WTC11 (cell line): ENCODE results near the gene IRX5. TPM values are rescaled to one million over a fixed set of nuclear protein-coding genes. Genes with fewer than 3 reads are reported as not detected.

ENCODE experiments used
- ATAC-seq: fragments of 200-7000 bp; cut with Tn5 transposase; 2 replicates; pipeline ENCODE4 v1.10.0; 2021; ENCODE audit warnings: mild to moderate bottlenecking, moderate library complexity
- CTCF ChIA-PET: fragments of 300-600 bp; sonication (Branson Sonifier 250); formaldehyde crosslinking; loops from one replicate; lab custom pipeline; 2021; ENCODE audit warnings: antibody characterized with exemption; lab: Charles Lee
- POLR2A ChIA-PET: fragments of 350-600 bp; sonication (Branson Sonifier 250); formaldehyde crosslinking; loops from one replicate; lab custom pipeline; 2021; ENCODE audit warnings: antibody characterized with exemption; lab: Charles Lee
- DNase-seq: peaks from one replicate; pipeline ENCODE4 v3.0.0; 2021; ENCODE audit warnings: low spot score
- H3K27ac Mint-ChIP-seq: 2 replicates; pipeline ENCODE4 v1.8.0; 2021; ENCODE audit warnings: mixed read lengths
- H3K27me3 Mint-ChIP-seq: 2 replicates; pipeline ENCODE4 v1.8.0; 2021; ENCODE audit warnings: low read depth, mild to moderate bottlenecking, moderate library complexity, mixed read lengths
- H3K36me3 Mint-ChIP-seq: 2 replicates; pipeline ENCODE4 v1.8.0; 2021; ENCODE audit warnings: mixed read lengths
- H3K4me1 Mint-ChIP-seq: 2 replicates; pipeline ENCODE4 v1.8.0; 2022; ENCODE audit warnings: mixed read lengths
- H3K4me3 Mint-ChIP-seq: 2 replicates; pipeline ENCODE4 v1.8.0; 2021; ENCODE audit warnings: mild to moderate bottlenecking, moderate library complexity, mixed read lengths
- H3K9me3 Mint-ChIP-seq: 2 replicates; pipeline ENCODE4 v1.8.0; 2021; ENCODE audit warnings: mixed read lengths
- CREM ChIP-seq: sonication (generic); formaldehyde crosslinking; IDR thresholded peaks from 2 replicates; pipeline ENCODE4 v1.8.1; 2022; ENCODE audit warnings: mild to moderate bottlenecking, missing genetic modification reagents, moderate library complexity
- ETV6 ChIP-seq: sonication (generic); formaldehyde crosslinking; IDR thresholded peaks from 2 replicates; pipeline ENCODE4 v1.8.1; 2022; ENCODE audit warnings: mild to moderate bottlenecking, missing genetic modification reagents
- FOXJ3 ChIP-seq: sonication (generic); formaldehyde crosslinking; IDR thresholded peaks from 2 replicates; pipeline ENCODE4 v1.9.0; 2021; ENCODE audit warnings: missing genetic modification reagents, mild to moderate bottlenecking, borderline replicate concordance
- GABPB1 ChIP-seq: sonication (generic); formaldehyde crosslinking; IDR thresholded peaks from 2 replicates; pipeline ENCODE4 v1.8.1; 2023; ENCODE audit warnings: mild to moderate bottlenecking, missing genetic modification reagents
- NFATC4 ChIP-seq: fragments of 250-450 bp; sonication (Bioruptor Pico); IDR thresholded peaks from 2 replicates; pipeline ENCODE4 v1.9.0; 2021; ENCODE audit warnings: mild to moderate bottlenecking
- NR3C1 ChIP-seq: sonication (generic); formaldehyde crosslinking; conservative IDR thresholded peaks from 2 replicates; pipeline ENCODE4 v1.8.1; 2023; ENCODE audit warnings: low read depth, mild to moderate bottlenecking, missing genetic modification reagents
- SOX15 ChIP-seq: fragments of 250-450 bp; sonication (Bioruptor Pico); IDR thresholded peaks from 2 replicates; pipeline ENCODE4 v1.9.0; 2021; ENCODE audit warnings: mild to moderate bottlenecking
- ZNF121 ChIP-seq: sonication (generic); formaldehyde crosslinking; IDR thresholded peaks from 2 replicates; pipeline ENCODE4 v1.8.0; 2023; ENCODE audit warnings: missing genetic modification reagents
- ZNF138 ChIP-seq: sonication (generic); formaldehyde crosslinking; conservative IDR thresholded peaks from 2 replicates; pipeline ENCODE4 v1.8.1; 2022; ENCODE audit warnings: mild to moderate bottlenecking, moderate library complexity, missing genetic modification reagents
- ZNF232 ChIP-seq: sonication (generic); formaldehyde crosslinking; IDR thresholded peaks from 2 replicates; pipeline ENCODE4 v1.8.0; 2022; ENCODE audit warnings: mild to moderate bottlenecking, missing genetic modification reagents
- ZNF671 ChIP-seq: fragments of 250-450 bp; sonication (Bioruptor Pico); IDR thresholded peaks from 2 replicates; pipeline ENCODE4 v1.8.0; 2021; ENCODE audit warnings: mild to moderate bottlenecking
- total RNA-seq: library from RNA; stranded (reverse); gene quantifications from 3 replicates; pipeline ENCODE4 v1.2.3, GENCODE V29; 2021
- TF ChIP-seq, protein P1 (sequence below): sonication (generic); formaldehyde crosslinking; IDR thresholded peaks from 2 replicates; pipeline ENCODE4 v1.8.1; 2023; ENCODE audit warnings: mild to moderate bottlenecking, missing genetic modification reagents, moderate library complexity
- TF ChIP-seq, protein P2 (sequence below): sonication (generic); formaldehyde crosslinking; IDR thresholded peaks from 2 replicates; pipeline ENCODE4 v1.8.1; 2022; ENCODE audit warnings: missing genetic modification reagents, borderline replicate concordance
- TF ChIP-seq, protein P3 (sequence below): sonication (generic); formaldehyde crosslinking; conservative IDR thresholded peaks from 2 replicates; pipeline ENCODE4 v1.8.1; 2022; ENCODE audit warnings: mild to moderate bottlenecking, missing genetic modification reagents
- TF ChIP-seq, protein P4 (sequence below): fragments of 250-450 bp; sonication (Bioruptor Pico); IDR thresholded peaks from 2 replicates; pipeline ENCODE4 v1.9.0; 2021; ENCODE audit warnings: mild to moderate bottlenecking
- TF ChIP-seq, protein P5 (sequence below): fragments of 200-600 bp; IDR thresholded peaks from 2 replicates; pipeline ENCODE4 v1.8.0; 2022; ENCODE audit warnings: antibody characterized with exemption
- TF ChIP-seq, protein P6 (sequence below): sonication (generic); formaldehyde crosslinking; conservative IDR thresholded peaks from 2 replicates; pipeline ENCODE4 v1.8.1; 2023; ENCODE audit warnings: mild to moderate bottlenecking, low read depth, missing genetic modification reagents, moderate library complexity
- TF ChIP-seq, protein P7 (sequence below): sonication (generic); formaldehyde crosslinking; IDR thresholded peaks from 2 replicates; pipeline ENCODE4 v1.8.0; 2023; ENCODE audit warnings: missing genetic modification reagents
- TF ChIP-seq, protein P8 (sequence below): sonication (generic); formaldehyde crosslinking; IDR thresholded peaks from 2 replicates; pipeline ENCODE4 v1.8.0; 2022; ENCODE audit warnings: missing genetic modification reagents

IRX5 gene
- total RNA-seq, 1 experiment from 2014 or later = 0.35 TPM

DNA sequence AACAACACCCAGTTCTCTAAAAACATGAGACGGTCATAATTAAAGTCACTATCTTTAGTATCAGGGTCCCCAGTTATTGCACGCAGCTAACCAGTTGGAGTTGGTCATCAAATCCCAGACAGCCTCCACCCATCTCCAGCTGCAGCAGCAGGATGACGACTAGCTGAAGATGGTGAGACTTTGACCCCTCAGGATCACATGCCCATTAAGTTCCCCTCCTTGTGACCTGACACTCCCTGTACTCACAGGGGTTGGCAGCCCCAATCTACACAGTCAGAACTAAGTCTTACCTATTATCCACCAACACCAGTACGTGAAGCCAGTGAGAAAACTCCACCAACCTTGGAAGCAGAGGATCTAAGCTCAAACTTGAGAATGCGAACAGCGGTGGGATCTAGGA is 37.7 kb upstream of the IRX5 start:
- ATAC-seq (no peak), DNase-seq (no peak)
- TF ChIP-seq ZNF121 (no peak), ZNF232 (CRISPR knock-in tag) (no peak), GABPB1 (no peak), NR3C1 (CRISPR knock-in tag) (no peak), NFATC4 (no peak)
- TF ChIP-seq, protein P1, sequence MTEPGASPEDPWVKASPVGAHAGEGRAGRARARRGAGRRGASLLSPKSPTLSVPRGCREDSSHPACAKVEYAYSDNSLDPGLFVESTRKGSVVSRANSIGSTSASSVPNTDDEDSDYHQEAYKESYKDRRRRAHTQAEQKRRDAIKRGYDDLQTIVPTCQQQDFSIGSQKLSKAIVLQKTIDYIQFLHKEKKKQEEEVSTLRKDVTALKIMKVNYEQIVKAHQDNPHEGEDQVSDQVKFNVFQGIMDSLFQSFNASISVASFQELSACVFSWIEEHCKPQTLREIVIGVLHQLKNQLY = no peak
- TF ChIP-seq, protein P2, sequence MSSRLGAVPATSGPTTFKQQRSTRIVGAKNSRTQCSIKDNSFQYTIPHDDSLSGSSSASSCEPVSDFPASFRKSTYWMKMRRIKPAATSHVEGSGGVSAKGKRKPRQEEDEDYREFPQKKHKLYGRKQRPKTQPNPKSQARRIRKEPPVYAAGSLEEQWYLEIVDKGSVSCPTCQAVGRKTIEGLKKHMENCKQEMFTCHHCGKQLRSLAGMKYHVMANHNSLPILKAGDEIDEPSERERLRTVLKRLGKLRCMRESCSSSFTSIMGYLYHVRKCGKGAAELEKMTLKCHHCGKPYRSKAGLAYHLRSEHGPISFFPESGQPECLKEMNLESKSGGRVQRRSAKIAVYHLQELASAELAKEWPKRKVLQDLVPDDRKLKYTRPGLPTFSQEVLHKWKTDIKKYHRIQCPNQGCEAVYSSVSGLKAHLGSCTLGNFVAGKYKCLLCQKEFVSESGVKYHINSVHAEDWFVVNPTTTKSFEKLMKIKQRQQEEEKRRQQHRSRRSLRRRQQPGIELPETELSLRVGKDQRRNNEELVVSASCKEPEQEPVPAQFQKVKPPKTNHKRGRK = no peak
- TF ChIP-seq, protein P3, sequence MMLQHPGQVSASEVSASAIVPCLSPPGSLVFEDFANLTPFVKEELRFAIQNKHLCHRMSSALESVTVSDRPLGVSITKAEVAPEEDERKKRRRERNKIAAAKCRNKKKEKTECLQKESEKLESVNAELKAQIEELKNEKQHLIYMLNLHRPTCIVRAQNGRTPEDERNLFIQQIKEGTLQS (CRISPR knock-in tag) = no peak
- ChIA-PET CTCF (no interaction called here), POLR2A (no interaction called here)
- Mint-ChIP-seq H3K9me3 (peaks cover 4% of the 10 kb centered on the region; the same call in 1 of the 2 replicates), H3K27me3 (no peaks in the 10 kb centered on the region), H3K4me1 (no peaks in the 10 kb centered on the region), H3K36me3 (no peaks in the 10 kb centered on the region), H3K4me3 (no peak overlapping the region), H3K27ac (no peak overlapping the region)

DNA sequence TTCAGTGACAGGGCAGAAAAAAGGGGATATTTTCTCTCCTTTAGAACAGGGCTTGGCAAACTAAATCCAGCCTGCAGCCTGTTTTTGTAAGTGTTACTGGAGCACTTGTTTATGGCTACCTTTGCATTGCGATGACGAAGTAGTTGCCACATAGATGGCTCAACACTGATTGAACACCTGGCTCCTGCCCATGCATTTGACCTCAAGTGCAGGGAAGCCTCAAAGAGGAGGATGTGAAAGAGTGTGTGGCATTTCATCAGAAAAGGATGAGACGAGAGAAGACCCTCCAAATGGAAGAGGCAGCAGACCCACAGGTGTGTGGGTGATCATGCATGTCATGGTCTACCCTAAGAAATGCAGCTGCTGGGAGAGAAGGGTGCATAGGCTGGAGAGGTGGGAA is 32.7 kb upstream of the IRX5 start:
- TF ChIP-seq, protein P4, sequence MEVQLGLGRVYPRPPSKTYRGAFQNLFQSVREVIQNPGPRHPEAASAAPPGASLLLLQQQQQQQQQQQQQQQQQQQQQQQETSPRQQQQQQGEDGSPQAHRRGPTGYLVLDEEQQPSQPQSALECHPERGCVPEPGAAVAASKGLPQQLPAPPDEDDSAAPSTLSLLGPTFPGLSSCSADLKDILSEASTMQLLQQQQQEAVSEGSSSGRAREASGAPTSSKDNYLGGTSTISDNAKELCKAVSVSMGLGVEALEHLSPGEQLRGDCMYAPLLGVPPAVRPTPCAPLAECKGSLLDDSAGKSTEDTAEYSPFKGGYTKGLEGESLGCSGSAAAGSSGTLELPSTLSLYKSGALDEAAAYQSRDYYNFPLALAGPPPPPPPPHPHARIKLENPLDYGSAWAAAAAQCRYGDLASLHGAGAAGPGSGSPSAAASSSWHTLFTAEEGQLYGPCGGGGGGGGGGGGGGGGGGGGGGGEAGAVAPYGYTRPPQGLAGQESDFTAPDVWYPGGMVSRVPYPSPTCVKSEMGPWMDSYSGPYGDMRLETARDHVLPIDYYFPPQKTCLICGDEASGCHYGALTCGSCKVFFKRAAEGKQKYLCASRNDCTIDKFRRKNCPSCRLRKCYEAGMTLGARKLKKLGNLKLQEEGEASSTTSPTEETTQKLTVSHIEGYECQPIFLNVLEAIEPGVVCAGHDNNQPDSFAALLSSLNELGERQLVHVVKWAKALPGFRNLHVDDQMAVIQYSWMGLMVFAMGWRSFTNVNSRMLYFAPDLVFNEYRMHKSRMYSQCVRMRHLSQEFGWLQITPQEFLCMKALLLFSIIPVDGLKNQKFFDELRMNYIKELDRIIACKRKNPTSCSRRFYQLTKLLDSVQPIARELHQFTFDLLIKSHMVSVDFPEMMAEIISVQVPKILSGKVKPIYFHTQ (CRISPR knock-in tag) = no peak
- no peak for TF ChIP-seq FOXJ3 (CRISPR knock-in tag)
- no peak for TF ChIP-seq ZNF671
- TF ChIP-seq ZNF138 = no peak
- no peak for TF ChIP-seq SOX15 (CRISPR knock-in tag)
- TF ChIP-seq, protein P5, sequence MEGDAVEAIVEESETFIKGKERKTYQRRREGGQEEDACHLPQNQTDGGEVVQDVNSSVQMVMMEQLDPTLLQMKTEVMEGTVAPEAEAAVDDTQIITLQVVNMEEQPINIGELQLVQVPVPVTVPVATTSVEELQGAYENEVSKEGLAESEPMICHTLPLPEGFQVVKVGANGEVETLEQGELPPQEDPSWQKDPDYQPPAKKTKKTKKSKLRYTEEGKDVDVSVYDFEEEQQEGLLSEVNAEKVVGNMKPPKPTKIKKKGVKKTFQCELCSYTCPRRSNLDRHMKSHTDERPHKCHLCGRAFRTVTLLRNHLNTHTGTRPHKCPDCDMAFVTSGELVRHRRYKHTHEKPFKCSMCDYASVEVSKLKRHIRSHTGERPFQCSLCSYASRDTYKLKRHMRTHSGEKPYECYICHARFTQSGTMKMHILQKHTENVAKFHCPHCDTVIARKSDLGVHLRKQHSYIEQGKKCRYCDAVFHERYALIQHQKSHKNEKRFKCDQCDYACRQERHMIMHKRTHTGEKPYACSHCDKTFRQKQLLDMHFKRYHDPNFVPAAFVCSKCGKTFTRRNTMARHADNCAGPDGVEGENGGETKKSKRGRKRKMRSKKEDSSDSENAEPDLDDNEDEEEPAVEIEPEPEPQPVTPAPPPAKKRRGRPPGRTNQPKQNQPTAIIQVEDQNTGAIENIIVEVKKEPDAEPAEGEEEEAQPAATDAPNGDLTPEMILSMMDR = no peak
- POLR2A ChIA-PET = no interaction called here
- H3K27me3 Mint-ChIP-seq = no peaks in the 10 kb centered on the region
- no peak for DNase-seq
- peaks cover 7% of the 10 kb centered on the region for H3K9me3 Mint-ChIP-seq
- no peaks in the 10 kb centered on the region for H3K36me3 Mint-ChIP-seq
- no peaks in the 10 kb centered on the region for H3K4me1 Mint-ChIP-seq
- ATAC-seq = no peak
- CTCF ChIA-PET = interaction anchor here (0.5 kb wide), 1 partner anchor 60 kb away, joined by 5 read pairs; no protein-coding TSS in a partner anchor
- no peak overlapping the region for H3K27ac Mint-ChIP-seq
- no peak overlapping the region for H3K4me3 Mint-ChIP-seq

DNA sequence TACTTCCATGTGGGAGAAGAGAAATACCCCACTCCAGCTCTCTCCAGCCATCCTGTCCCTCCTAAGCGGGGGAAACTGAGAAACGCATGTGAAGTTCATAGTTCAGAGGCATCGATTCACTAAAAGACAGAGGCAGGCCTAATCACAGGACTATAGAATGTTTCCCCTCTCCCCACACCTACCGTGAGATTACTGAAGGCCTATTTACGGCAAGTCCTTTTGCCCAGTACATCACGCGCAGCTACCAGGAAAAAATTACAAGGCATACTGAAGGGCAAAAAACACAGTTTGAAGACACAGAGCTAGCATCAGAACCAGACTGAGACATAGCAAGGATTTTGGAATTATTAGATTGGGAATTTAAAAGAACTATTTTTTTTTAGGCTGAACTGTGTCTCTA is 29.1 kb upstream of the IRX5 start:
- H3K4me1 Mint-ChIP-seq = no peaks in the 10 kb centered on the region
- ATAC-seq (no peak), DNase-seq (no peak)
- H3K27ac Mint-ChIP-seq = no peak overlapping the region
- TF ChIP-seq, protein P6, sequence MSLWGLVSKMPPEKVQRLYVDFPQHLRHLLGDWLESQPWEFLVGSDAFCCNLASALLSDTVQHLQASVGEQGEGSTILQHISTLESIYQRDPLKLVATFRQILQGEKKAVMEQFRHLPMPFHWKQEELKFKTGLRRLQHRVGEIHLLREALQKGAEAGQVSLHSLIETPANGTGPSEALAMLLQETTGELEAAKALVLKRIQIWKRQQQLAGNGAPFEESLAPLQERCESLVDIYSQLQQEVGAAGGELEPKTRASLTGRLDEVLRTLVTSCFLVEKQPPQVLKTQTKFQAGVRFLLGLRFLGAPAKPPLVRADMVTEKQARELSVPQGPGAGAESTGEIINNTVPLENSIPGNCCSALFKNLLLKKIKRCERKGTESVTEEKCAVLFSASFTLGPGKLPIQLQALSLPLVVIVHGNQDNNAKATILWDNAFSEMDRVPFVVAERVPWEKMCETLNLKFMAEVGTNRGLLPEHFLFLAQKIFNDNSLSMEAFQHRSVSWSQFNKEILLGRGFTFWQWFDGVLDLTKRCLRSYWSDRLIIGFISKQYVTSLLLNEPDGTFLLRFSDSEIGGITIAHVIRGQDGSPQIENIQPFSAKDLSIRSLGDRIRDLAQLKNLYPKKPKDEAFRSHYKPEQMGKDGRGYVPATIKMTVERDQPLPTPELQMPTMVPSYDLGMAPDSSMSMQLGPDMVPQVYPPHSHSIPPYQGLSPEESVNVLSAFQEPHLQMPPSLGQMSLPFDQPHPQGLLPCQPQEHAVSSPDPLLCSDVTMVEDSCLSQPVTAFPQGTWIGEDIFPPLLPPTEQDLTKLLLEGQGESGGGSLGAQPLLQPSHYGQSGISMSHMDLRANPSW (CRISPR knock-in tag) = no peak
- TF ChIP-seq CREM (CRISPR knock-in tag) (no peak), ETV6 (CRISPR knock-in tag) (no peak)
- TF ChIP-seq, protein P7, sequence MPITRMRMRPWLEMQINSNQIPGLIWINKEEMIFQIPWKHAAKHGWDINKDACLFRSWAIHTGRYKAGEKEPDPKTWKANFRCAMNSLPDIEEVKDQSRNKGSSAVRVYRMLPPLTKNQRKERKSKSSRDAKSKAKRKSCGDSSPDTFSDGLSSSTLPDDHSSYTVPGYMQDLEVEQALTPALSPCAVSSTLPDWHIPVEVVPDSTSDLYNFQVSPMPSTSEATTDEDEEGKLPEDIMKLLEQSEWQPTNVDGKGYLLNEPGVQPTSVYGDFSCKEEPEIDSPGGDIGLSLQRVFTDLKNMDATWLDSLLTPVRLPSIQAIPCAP = no peak
- TF ChIP-seq, protein P8, sequence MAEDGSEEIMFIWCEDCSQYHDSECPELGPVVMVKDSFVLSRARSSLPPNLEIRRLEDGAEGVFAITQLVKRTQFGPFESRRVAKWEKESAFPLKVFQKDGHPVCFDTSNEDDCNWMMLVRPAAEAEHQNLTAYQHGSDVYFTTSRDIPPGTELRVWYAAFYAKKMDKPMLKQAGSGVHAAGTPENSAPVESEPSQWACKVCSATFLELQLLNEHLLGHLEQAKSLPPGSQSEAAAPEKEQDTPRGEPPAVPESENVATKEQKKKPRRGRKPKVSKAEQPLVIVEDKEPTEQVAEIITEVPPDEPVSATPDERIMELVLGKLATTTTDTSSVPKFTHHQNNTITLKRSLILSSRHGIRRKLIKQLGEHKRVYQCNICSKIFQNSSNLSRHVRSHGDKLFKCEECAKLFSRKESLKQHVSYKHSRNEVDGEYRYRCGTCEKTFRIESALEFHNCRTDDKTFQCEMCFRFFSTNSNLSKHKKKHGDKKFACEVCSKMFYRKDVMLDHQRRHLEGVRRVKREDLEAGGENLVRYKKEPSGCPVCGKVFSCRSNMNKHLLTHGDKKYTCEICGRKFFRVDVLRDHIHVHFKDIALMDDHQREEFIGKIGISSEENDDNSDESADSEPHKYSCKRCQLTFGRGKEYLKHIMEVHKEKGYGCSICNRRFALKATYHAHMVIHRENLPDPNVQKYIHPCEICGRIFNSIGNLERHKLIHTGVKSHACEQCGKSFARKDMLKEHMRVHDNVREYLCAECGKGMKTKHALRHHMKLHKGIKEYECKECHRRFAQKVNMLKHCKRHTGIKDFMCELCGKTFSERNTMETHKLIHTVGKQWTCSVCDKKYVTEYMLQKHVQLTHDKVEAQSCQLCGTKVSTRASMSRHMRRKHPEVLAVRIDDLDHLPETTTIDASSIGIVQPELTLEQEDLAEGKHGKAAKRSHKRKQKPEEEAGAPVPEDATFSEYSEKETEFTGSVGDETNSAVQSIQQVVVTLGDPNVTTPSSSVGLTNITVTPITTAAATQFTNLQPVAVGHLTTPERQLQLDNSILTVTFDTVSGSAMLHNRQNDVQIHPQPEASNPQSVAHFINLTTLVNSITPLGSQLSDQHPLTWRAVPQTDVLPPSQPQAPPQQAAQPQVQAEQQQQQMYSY = no peak
- POLR2A ChIA-PET = interaction anchor here (0.6 kb wide), 1 partner anchor 169 kb away, joined by 3 read pairs; no protein-coding TSS in a partner anchor
- H3K27me3 Mint-ChIP-seq = no peaks in the 10 kb centered on the region
- no peak overlapping the region for H3K4me3 Mint-ChIP-seq
- H3K9me3 Mint-ChIP-seq = peaks cover 3% of the 10 kb centered on the region; the same call in 1 of the 2 replicates
- no peaks in the 10 kb centered on the region for H3K36me3 Mint-ChIP-seq
- CTCF ChIA-PET = no interaction called here
